SKM-1 treated with dmso at 0.1 percent for 144 hours (cell line): Measurements from ENCODE around the gene CAPRIN2.

Experiments
- DNase-seq: peaks from one replicate; lab custom pipeline; 2025; ENCODE audit not compliant: unreplicated experiment; lab: John Stamatoyannopoulos, UW

CAPRIN2 gene

DNA sequence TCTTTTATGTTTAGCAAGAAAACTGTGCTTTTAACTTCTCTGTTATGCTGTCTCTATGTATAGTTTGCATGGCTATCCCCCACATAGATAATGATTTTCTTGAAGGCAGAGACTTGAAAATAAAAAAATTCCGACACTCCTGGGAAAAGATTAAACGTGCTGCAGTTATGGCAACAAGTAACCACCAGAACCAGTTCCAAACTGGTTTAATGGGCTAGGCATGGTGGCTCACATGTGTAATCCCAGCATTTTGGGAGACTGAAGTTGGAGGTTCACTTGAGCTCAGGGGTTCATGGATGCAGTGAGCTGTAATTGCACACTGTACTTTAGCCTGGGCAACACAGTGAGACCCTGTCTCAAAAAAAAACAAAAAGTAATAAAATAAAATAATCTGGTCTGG, 15.1 kb upstream of the CAPRIN2 start:
- DNase-seq: no peak

- DNase-seq: no peak
Observed at GRCh38 chr12:30764251-30764650, 9.5 kb upstream of the CAPRIN2 start.

DNA sequence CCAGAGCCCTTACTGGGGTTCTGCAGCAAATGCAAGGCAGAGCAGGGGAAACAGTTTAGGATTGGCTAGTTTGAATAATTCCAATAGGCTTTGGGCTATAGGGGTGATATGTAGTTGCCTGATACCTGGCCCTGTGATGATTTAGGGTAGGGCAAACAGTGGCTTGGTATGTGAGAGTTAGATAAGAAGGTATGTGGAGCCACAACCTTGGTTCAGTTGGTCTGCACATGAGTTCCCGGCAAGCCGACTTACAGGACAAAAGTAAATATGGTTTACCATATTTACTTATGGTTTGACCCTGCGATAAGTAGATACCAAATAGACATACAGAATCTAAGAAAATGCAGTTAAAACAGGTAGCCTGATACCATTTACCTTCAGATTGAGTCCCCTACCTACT, 8.3 kb upstream of the CAPRIN2 start:
- no peak for DNase-seq

- DNase-seq: no peak
Observed at GRCh38 chr12:30761730-30762129, 7.0 kb upstream of the CAPRIN2 start.

GRCh38 chr12:30757316-30757715, 2.6 kb upstream of the CAPRIN2 start:
- DNase-seq: no peak

- DNase-seq: no peak
Observed at GRCh38 chr12:30756074-30756473, 1.3 kb upstream of the CAPRIN2 start.

DNA sequence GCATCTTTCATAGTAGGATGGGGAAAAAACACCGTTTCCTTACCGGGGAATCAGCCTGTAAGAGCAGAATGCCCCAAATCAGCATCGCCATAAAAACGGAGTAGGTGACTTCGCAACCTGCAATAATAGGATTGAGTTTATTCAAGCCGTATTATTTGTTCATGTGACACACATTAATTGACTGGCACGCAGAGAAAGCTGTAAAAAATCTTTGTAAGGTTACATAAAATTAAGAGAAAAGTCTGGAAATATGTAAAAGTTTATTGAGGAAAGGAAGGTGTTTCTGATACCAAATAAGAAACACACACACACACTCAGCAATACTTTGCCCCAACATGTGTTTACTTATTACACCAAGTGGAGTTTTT, 628 bp upstream of the CAPRIN2 start:
- DNase-seq: no peak

- no peak for DNase-seq
Observed at GRCh38 chr12:30754383-30754749, 385 bp downstream of the CAPRIN2 start.

- DNase-seq: no peak
Observed at GRCh38 chr12:30753751-30754382, 884 bp downstream of the CAPRIN2 start.

- DNase-seq: no peak
Observed at GRCh38 chr12:30753233-30753632, 1.5 kb downstream of the CAPRIN2 start.

DNA sequence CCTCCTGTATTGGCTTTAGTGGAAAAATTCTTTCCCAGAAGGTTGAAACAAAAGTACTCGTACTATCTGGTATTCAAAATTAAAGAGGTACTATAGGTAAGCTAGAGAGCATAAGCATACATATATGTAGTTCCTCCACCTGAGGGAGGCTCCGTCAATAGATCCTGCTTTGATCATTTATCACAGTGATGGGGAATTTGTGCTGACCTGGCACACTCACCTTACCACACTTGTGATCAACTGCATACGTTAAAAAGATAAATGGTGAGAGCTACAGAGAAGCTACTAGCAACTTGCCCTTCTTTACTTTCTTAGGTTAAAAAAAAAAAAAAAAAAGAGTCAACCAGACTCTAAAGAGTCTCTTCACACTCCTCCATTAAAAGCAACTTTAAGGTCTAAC, 2.5 kb downstream of the CAPRIN2 start:
- no peak for DNase-seq

GRCh38 chr12:30748147-30748546, 6.6 kb downstream of the CAPRIN2 start:
- no peak for DNase-seq

DNA sequence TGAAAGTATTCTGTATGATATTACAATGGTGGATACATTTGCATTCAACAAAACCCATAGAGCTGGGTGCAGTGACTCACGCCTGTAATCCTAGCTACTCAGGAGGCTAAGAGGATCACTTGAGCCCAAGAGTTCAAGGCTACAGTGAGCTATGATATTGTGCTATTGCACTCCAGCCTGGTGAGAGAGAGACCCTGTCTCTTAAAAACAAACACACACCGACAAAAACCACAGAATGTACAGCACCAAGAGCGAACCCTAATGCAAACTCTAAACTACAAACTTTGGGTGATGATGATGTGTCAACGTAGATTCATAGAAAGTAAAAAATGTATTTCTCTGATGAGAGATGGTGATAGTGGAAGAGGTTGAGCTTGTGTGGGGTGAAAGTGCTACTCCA, 8.6 kb downstream of the CAPRIN2 start:
- no peak for DNase-seq

- no peak for DNase-seq
Observed at GRCh38 chr12:30744321-30744720, 10.4 kb downstream of the CAPRIN2 start.

DNA sequence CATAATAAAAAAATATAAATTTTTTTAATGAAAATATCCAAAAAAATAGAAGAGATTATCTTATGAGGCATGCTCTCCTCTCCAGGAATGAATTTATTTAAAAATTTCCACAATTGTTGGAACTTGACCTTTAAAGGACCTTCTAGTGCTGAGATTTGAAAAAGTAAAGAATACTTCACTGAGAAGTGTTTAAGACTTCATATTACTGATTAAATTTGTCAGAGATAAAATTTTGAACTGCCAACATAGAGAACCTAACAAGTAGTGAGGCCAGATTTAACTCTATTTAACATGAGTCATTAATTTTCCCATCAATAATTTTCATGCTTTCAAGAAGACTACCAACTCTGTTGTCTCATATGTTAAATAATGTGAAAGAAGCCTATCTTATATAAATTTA, 14.5 kb downstream of the CAPRIN2 start:
- DNase-seq: no peak

DNA sequence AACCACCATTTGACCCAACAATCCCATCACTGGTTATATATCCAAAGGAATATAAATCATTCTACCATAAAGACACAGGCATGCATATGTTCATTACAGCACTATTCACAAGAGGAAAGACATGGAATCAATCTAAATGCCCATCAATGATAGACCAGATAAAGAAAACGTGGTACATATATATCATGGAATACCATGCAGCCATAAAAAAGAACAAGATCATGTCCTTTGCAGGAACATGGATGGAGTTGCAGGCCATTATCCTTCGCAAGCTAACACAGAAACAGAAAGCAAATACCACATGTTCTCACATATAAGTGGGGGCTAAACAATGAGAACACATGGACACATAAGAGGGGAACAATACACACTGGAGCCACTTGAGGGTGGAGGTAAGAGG, 15.7 kb downstream of the CAPRIN2 start:
- DNase-seq: no peak

DNA sequence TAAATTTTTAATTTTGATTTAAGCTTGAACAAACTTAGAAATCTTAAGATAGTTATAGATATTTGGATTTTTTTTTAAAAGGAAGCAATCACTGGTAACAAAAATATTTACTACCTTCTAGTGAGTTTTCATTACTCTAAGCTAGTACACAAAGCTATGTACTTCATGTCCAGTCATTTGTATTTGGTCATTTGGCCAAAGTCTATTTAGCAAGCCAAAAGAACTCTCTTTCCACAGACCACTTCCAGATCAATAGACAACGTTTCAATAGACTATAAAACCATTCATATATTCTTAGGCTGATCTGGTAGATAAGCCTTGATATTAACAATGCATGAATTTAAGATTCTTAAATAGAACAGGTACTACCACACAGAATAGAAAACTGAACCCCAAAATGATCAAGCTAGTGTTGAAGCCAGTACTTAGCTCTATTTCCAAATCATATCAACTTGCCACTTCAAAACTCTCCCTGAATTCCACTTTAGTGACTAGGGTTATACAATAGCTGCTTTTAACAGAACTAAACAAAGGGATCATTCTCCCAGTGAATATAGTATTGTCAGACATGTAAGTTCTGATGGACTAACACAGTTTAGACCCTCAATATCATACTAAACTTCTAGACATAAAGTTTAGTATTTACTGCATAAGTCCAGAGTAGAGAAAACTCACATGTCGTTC, 21.7 kb downstream of the CAPRIN2 start:
- no peak for DNase-seq

DNA sequence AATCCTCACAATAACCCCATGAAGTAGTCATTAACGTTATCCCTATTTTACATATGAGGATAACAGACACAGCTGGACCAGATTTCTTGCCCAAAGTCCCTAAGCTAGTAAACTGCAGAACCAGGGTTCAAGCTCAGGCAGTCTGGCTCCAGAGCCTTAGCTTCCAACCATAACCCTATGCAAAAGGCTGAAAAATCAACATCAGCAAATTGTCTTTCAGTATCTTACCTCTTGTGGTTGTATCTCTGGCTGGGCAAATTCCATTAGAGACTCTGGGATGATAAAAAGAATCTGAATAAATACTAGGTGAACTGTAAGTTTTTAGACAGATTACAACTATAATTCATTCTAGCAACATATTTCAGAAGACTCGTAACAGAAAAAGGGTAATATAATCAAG, 24.7 kb downstream of the CAPRIN2 start:
- DNase-seq: no peak

- DNase-seq: no peak
Observed at GRCh38 chr12:30729547-30729946, 25.2 kb downstream of the CAPRIN2 start.

GRCh38 chr12:30726647-30727046, 28.1 kb downstream of the CAPRIN2 start:
- no peak for DNase-seq

GRCh38 chr12:30725739-30726138, 29.0 kb downstream of the CAPRIN2 start:
- no peak for DNase-seq

GRCh38 chr12:30719060-30719459, 35.7 kb downstream of the CAPRIN2 start:
- DNase-seq: no peak
